ENCODE results near the gene TPT1.

- TF ChIP-seq, protein P1, sequence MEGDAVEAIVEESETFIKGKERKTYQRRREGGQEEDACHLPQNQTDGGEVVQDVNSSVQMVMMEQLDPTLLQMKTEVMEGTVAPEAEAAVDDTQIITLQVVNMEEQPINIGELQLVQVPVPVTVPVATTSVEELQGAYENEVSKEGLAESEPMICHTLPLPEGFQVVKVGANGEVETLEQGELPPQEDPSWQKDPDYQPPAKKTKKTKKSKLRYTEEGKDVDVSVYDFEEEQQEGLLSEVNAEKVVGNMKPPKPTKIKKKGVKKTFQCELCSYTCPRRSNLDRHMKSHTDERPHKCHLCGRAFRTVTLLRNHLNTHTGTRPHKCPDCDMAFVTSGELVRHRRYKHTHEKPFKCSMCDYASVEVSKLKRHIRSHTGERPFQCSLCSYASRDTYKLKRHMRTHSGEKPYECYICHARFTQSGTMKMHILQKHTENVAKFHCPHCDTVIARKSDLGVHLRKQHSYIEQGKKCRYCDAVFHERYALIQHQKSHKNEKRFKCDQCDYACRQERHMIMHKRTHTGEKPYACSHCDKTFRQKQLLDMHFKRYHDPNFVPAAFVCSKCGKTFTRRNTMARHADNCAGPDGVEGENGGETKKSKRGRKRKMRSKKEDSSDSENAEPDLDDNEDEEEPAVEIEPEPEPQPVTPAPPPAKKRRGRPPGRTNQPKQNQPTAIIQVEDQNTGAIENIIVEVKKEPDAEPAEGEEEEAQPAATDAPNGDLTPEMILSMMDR (CRISPR knock-in tag; IDR thresholded peaks at IDR 0.05) = no peak
- no peak for TF ChIP-seq ZKSCAN1 (IDR thresholded peaks at IDR 0.05; ENCODE audit: low read length)
- TF ChIP-seq KDM1A (CRISPR knock-in tag; IDR thresholded peaks at IDR 0.05) = no peak
- no peak for TF ChIP-seq JARID2 (CRISPR knock-in tag; IDR thresholded peaks at IDR 0.05; ENCODE audit: insufficient replicate concordance)
- TF ChIP-seq FOXO4 (CRISPR knock-in tag; conservative IDR thresholded peaks at IDR 0.05) = no peak
- TF ChIP-seq PREB (CRISPR knock-in tag; IDR thresholded peaks at IDR 0.05) = no peak
- no peak for TF ChIP-seq EZH2 (conservative IDR thresholded peaks at IDR 0.05; ENCODE audit: low read depth, low read length)
- no peak for TF ChIP-seq NFRKB (IDR thresholded peaks at IDR 0.05)
- no peak for TF ChIP-seq ZNF567 (CRISPR knock-in tag; IDR thresholded peaks at IDR 0.05; ENCODE audit: borderline replicate concordance)
- no peak for TF ChIP-seq CEBPB (IDR thresholded peaks at IDR 0.05; ENCODE audit: borderline replicate concordance, low read depth, low read length)
- no peak for TF ChIP-seq POLR2A (IDR thresholded peaks at IDR 0.05; ENCODE audit: insufficient read depth in 1 of 2, low read depth in 2 of 2, low read length in 2 of 2)
- no peak for TF ChIP-seq SRF (IDR thresholded peaks at IDR 0.05; ENCODE audit: low read depth, low read length)
- TF ChIP-seq DNMT3B (CRISPR knock-in tag; conservative IDR thresholded peaks at IDR 0.05) = no peak
- TF ChIP-seq SIN3B (IDR thresholded peaks at IDR 0.05; ENCODE audit: low read length) = no peak
Measured at GRCh38 chr13:45365558-45365885, 24.5 kb upstream of the TPT1 start.

Measured in HepG2 (cell line).